ENCODE measurements around the gene SDHAF1. TPM values are rescaled to one million over a fixed set of nuclear protein-coding genes. Genes with fewer than 3 reads are reported as not detected.

Gene SDHAF1
- total RNA-seq = 17.8 and 19.1 TPM in 2 replicates

GRCh38 chr19:35995048-35995993 is at the start of gene SDHAF1:
TSS of gene SDHAF1 (plus strand) at chr19:35995188. CDS start at chr19:35995275, 87 bp downstream.

GRCh38 chr19:36008336-36008978 is 13.5 kb downstream of the SDHAF1 start, which contains the start of gene SYNE4:
TSS of gene SYNE4 (minus strand) at chr19:36008813. CDS start at chr19:36008681, 132 bp downstream.

GRCh38 chr19:36014012-36014924 is 19.3 kb downstream of the SDHAF1 start, which contains the start of gene ALKBH6:
TSS of gene ALKBH6 (minus strand) at chr19:36014213. CDS start at chr19:36013397, 816 bp downstream.

GRCh38 chr19:36032251-36033104 is 37.5 kb downstream of the SDHAF1 start, which contains the start of gene CLIP3:
TSS of gene CLIP3 (minus strand) at chr19:36032873. CDS start at chr19:36032357, 516 bp downstream.

Other genes with a start within 250 kb of the SDHAF1 start
- gene U2AF1L4, start 249.8 kb upstream of the SDHAF1 start, total RNA-seq = 2.1 and 2.7 TPM in 2 replicates
- gene PSENEN, start 249.5 kb upstream of the SDHAF1 start, total RNA-seq = 17.9 and 32.1 TPM in 2 replicates
- 8.8 and 12.2 TPM in 2 replicates for gene LIN37, start 246.6 kb upstream of the SDHAF1 start, total RNA-seq
- gene HSPB6, start 238.2 kb upstream of the SDHAF1 start, total RNA-seq = 0.25 TPM in 1 of 2 replicates, not detected in the other
- gene PROSER3, start 237.0 kb upstream of the SDHAF1 start, total RNA-seq = 9.4 and 13.3 TPM in 2 replicates
- gene ARHGAP33, start 219.6 kb upstream of the SDHAF1 start, total RNA-seq = 2.1 and 2.6 TPM in 2 replicates
- not detected in 2 replicates for gene PRODH2, start 182.3 kb upstream of the SDHAF1 start, total RNA-seq
- gene NPHS1, start 142.7 kb upstream of the SDHAF1 start, total RNA-seq = not detected in 2 replicates
- gene KIRREL2, start 138.3 kb upstream of the SDHAF1 start, total RNA-seq = not detected in 2 replicates
- gene APLP1, start 126.6 kb upstream of the SDHAF1 start, total RNA-seq = 3.9 and 7.4 TPM in 2 replicates
- gene NFKBID, start 94.6 kb upstream of the SDHAF1 start, total RNA-seq = 2.2 and 2.7 TPM in 2 replicates
- gene HCST, start 92.7 kb upstream of the SDHAF1 start, total RNA-seq = not detected in 2 replicates
- gene TYROBP, start 86.9 kb upstream of the SDHAF1 start, total RNA-seq = not detected in 2 replicates
- gene LRFN3, start 58.8 kb upstream of the SDHAF1 start, total RNA-seq = 4.5 and 5.2 TPM in 2 replicates
- not detected in 2 replicates for gene SYNE4, start 13.6 kb downstream of the SDHAF1 start, total RNA-seq
- gene ALKBH6, start 19.0 kb downstream of the SDHAF1 start, total RNA-seq = 21.0 and 23.0 TPM in 2 replicates
- gene CLIP3, start 37.7 kb downstream of the SDHAF1 start, total RNA-seq = 1.9 and 2.1 TPM in 2 replicates
- 5.8 and 6.0 TPM in 2 replicates for gene THAP8, start 59.1 kb downstream of the SDHAF1 start, total RNA-seq
- gene WDR62, start 59.7 kb downstream of the SDHAF1 start, total RNA-seq = 9.1 and 10.9 TPM in 2 replicates
- not detected in 2 replicates for gene OVOL3, start 116.0 kb downstream of the SDHAF1 start, total RNA-seq
- 46.2 and 58.1 TPM in 2 replicates for gene POLR2I, start 119.7 kb downstream of the SDHAF1 start, total RNA-seq
- gene TBCB, start 120.3 kb downstream of the SDHAF1 start, total RNA-seq = 272 and 320 TPM in 2 replicates
- 265 and 334 TPM in 2 replicates for gene CAPNS1, start 144.9 kb downstream of the SDHAF1 start, total RNA-seq
- 20.4 and 29.4 TPM in 2 replicates for gene COX7A1, start 157.3 kb downstream of the SDHAF1 start, total RNA-seq
- 1.2 and 1.9 TPM in 2 replicates for gene ZNF565, start 219.5 kb downstream of the SDHAF1 start, total RNA-seq
- gene ZNF146, start 219.9 kb downstream of the SDHAF1 start, total RNA-seq = 67.8 and 79.5 TPM in 2 replicates

All from mammary microvascular endothelial cell (primary cell).